ENCODE measurements around the gene MYO16. TPM values are rescaled to one million over a fixed set of nuclear protein-coding genes. Genes with fewer than 3 reads are reported as not detected.

MYO16 gene
- total RNA-seq, 1 experiment from 2014 or later, result not detected

DNA sequence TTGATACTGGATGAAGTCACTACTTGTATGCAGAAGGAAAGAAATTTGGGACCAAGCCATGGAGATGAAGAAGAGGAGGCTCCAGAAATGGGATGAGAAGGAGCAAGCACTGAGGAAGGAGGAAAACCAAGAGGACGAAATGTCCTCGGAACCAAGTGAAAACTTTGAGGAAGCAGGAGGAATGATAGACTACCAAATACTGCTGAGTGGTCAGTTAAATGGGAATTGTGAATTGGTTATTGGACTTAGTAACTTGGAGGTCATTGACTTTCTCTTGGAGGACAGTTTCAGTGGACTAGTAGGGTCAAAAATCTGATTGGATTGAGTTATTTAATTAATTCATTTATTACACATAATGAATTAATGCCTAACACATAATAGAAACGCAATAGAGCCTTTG lies 167.9 kb downstream of the MYO16 start:
- TF ChIP-seq, protein P1, sequence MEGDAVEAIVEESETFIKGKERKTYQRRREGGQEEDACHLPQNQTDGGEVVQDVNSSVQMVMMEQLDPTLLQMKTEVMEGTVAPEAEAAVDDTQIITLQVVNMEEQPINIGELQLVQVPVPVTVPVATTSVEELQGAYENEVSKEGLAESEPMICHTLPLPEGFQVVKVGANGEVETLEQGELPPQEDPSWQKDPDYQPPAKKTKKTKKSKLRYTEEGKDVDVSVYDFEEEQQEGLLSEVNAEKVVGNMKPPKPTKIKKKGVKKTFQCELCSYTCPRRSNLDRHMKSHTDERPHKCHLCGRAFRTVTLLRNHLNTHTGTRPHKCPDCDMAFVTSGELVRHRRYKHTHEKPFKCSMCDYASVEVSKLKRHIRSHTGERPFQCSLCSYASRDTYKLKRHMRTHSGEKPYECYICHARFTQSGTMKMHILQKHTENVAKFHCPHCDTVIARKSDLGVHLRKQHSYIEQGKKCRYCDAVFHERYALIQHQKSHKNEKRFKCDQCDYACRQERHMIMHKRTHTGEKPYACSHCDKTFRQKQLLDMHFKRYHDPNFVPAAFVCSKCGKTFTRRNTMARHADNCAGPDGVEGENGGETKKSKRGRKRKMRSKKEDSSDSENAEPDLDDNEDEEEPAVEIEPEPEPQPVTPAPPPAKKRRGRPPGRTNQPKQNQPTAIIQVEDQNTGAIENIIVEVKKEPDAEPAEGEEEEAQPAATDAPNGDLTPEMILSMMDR (conservative IDR thresholded peaks at IDR 0.05), result no peak
- no peaks in the 10 kb centered on the region for H3K4me1 ChIP-seq (ENCODE audit: insufficient read depth, low read length)
- Mint-ChIP-seq H3K36me3 (ENCODE audit: insufficient read depth in 1 of 3, low read depth in 3 of 3) (no peaks in the 10 kb centered on the region), H3K4me1 (0 out of 4 replicates have a peak, but pooled peaks cover 0 to 3% of the 10 kb centered on the region in 2 experiments), H3K4me3 (no peak overlapping the region), H3K9me3 (no peaks in the 10 kb centered on the region; a peak in 1 of 5 replicates), H3K27me3 (ENCODE audit: low read depth) (no peaks in the 10 kb centered on the region), H3K27ac (no peak overlapping the region)
- no peaks in the 10 kb centered on the region for H3K9me3 ChIP-seq (ENCODE audit: control insufficient read depth, low read depth, low read length)
- no peaks in the 10 kb centered on the region for H4K20me1 ChIP-seq (ENCODE audit: control insufficient read depth, insufficient read depth, insufficient read length)
- H3K27me3 ChIP-seq (ENCODE audit: insufficient read depth, low read length), result no peaks in the 10 kb centered on the region
- H3K9ac ChIP-seq (ENCODE audit: extremely low read depth, insufficient read length, low read length), result no peak overlapping the region
- no CpG with 5 or more reads among the region's 3 CpGs for WGBS (ENCODE audit: extremely low coverage, insufficient read length, low lambda C conversion rate)
- DNase-seq, result no peak
- H3K23ac ChIP-seq (ENCODE audit: insufficient read length, low read depth, low read length), result no peak overlapping the region
- no peak overlapping the region for H3K56ac ChIP-seq (ENCODE audit: insufficient read length, low read depth, low read length)
- no peak overlapping the region for H2BK5ac ChIP-seq (ENCODE audit: insufficient read length, low read length)
- H3K27ac ChIP-seq (ENCODE audit: insufficient read length, low read depth, low read length), result no peak overlapping the region
- no peak overlapping the region for H3T11ph ChIP-seq (ENCODE audit: low read length)
- H3K79me1 ChIP-seq (ENCODE audit: insufficient read depth, low read depth, low read length, poor library complexity, severe bottlenecking), result no peaks in the 10 kb centered on the region
- no peak overlapping the region for H4K5ac ChIP-seq (ENCODE audit: insufficient read length, low read depth, low read length)
- H4K8ac ChIP-seq (replicated peaks; ENCODE audit: insufficient read length, low read depth, low read length), result no peak overlapping the region
- no peak overlapping the region for H2AFZ ChIP-seq (ENCODE audit: low read length)
- H3K4me2 ChIP-seq (ENCODE audit: insufficient read depth, insufficient read length, low read length), result no peak overlapping the region
- H3K4ac ChIP-seq (ENCODE audit: low read depth, low read length), result no peak overlapping the region
- H3K18ac ChIP-seq (ENCODE audit: insufficient read length, low read depth, low read length), result no peak overlapping the region
- no peak overlapping the region for H2BK20ac ChIP-seq (ENCODE audit: low read depth, low read length, poor library complexity, severe bottlenecking)
- H2AK5ac ChIP-seq (ENCODE audit: insufficient read length, low read length), result no peak overlapping the region
- H3K14ac ChIP-seq (ENCODE audit: insufficient read depth, low read length), result no peak overlapping the region
- no peaks in the 10 kb centered on the region for H3K23me2 ChIP-seq (ENCODE audit: insufficient read length, low read depth, low read length, poor library complexity, severe bottlenecking)
- no peak overlapping the region for H2BK12ac ChIP-seq (ENCODE audit: insufficient read length, low read depth, low read length)
- no peak overlapping the region for H4K91ac ChIP-seq (ENCODE audit: insufficient read length, low read depth, low read length)
- H2BK15ac ChIP-seq (ENCODE audit: low read depth, low read length), result no peak overlapping the region
- no peak overlapping the region for H2BK120ac ChIP-seq (ENCODE audit: low read depth, low read length, poor library complexity, severe bottlenecking)
- H3K79me2 ChIP-seq (ENCODE audit: insufficient read depth, low read length), result no peaks in the 10 kb centered on the region
